Measurements from ENCODE around the gene SOX21. TPM values are rescaled to one million over a fixed set of nuclear protein-coding genes. Genes with fewer than 3 reads are reported as not detected.
A peak's percentile ranks its signal among the peaks of the same experiment; 100 is the strongest.

The SOX21 gene
- polyA plus RNA-seq, 6 donors from 2014 or later, result not detected

DNA sequence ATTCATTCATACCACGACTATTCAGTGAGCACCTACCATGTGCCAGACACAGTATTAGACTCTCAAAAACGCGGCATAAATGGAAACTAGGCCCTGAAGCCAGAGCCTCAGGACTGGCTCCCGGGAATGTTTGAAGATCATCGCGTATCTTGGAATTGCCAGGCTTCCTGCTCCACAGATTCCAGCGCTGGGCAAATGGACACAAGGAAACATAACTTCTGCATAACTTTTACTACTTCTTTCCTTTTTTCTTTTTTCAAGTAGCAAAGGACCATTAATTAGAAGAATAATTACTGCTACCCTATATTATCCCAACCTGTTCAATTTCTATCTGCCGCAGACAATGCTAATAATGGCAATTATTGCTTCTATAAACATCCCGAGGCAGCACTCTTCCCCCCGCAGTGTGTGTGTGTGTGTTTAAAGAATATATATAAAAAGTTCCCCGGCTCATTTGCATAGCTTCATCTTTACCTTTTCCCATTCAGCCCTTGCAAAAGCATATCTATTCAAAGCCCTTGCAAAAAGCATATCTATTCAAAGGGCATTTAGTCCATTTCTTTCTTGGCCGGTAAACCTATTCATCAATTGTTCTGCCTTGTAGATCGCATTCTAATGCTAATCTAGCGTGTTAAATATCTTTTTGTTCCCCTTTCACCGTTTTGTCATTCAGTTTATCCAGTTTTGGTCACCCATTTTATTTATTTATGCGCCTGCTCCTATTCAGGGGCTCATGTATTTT is 6.1 kb downstream of the SOX21 start:
- H3K27ac Mint-ChIP-seq, result peak overlapping the region in 1 of 6 donors; percentile 60
- H3K4me3 Mint-ChIP-seq, result no peak overlapping the region
- DNase-seq, result no peak
- peaks cover 72 to 86% (median 86%) of the 10 kb centered on the region in 3 donors for H3K27me3 Mint-ChIP-seq
- peaks cover 13 to 24% of the 10 kb centered on the region in 2 donors for H3K36me3 Mint-ChIP-seq
- peaks cover 5 to 60% (median 21%) of the 10 kb centered on the region in 7 donors for H3K9me3 Mint-ChIP-seq
- no peak for ATAC-seq (ENCODE audit: low read depth in 2 of 2)
- peaks cover 0 to 20% (median 15%) of the 10 kb centered on the region in 3 donors for H3K4me1 Mint-ChIP-seq

DNA sequence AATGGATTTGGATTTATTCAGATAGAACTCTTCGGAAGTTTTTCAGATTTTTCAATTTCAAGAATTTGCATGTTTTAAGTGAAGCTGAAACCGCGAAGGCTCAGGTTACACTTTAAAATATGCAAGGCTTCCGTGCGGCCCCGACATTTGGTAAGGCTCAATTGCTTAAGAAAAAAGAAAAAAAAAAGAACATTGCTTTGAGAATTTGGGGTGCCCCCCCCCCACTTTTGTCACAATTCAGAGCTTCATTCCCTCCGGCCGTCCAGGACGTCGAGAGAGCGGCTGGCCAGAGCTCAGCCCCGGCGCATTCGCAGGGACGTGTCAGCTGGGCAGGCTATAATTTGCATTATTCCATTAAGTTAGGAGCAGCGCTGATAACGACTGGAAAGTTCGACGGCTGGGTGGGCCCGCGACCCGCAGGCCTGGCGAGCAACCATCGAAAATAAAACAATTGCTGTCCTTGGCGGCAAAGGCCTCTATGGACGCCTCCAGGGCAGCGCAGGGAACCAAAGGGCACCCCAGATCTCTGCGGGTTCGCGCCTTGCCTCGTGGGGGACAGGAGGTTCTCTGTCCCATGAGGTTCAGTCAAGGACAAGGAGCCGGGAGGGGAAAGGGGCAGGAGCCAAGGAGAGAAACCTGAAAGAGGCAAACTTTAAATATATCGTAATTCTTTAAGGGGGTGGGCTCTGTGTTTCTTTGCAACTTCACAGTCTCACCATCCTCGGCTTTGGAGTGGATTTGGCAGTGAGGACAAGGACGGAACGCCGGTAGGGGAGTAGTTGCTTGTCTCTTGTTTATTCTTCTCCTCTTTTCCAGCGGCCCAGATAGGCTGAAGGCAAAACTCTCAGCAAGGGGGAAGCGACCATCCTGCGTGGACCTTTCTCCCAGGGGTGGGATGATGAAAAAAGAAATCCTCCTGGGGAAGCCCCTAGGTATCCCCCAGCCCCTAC is 7.0 kb downstream of the SOX21 start:
- no peak for DNase-seq
- Mint-ChIP-seq H3K4me3 (peak overlapping the region in 1 of 8 donors; percentile 52), H3K36me3 (peaks cover 13 to 30% of the 10 kb centered on the region in 2 donors), H3K27ac (peak overlapping the region in 1 of 6 donors; percentile 20), H3K27me3 (peaks cover 76 to 88% (median 87%) of the 10 kb centered on the region in 3 donors), H3K4me1 (peaks cover 0 to 16% (median 15%) of the 10 kb centered on the region in 3 donors), H3K9me3 (peaks cover 6 to 58% (median 20%) of the 10 kb centered on the region in 7 donors)
- no peak for ATAC-seq (ENCODE audit: low read depth in 2 of 2)

DNA sequence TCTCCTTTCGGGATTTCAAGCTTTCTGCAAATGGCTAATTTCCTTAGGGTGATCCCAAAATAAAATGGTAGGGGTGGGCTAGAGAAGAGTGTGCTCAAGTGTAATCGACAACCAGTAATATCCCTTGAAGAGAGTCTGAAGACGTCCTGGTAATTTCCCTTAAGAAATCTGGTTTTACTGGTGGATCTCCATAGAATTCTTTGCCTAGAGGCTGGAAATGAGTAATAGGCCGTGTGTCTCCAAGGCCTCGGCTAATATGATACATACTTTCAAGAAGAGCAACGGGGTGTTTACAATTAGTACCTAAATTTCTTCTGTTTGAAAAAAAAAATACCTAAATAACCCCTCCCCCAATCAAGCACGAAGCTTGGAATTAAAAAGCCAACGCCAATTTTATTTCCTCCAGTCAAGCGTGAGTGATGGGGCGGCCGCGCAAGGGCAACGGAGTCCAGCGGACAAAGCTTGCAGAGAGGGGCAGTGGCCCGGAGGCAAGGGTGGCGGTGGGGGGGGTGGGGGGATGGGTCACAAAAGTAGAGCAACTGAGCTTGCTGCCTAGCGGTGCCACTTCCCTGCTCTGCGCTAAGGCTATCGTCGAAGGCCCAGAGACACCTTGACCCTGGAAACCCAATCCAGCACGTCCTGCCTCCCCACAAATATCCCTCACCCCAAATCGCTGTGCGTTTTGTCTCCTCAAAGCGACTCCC is 7.8 kb downstream of the SOX21 start:
- peak overlapping the region in 1 of 6 donors; percentile 41 for H3K27ac Mint-ChIP-seq
- peaks cover 13 to 39% of the 10 kb centered on the region in 2 donors for H3K36me3 Mint-ChIP-seq
- H3K9me3 Mint-ChIP-seq, result peaks cover 8 to 49% (median 19%) of the 10 kb centered on the region in 7 donors

DNA sequence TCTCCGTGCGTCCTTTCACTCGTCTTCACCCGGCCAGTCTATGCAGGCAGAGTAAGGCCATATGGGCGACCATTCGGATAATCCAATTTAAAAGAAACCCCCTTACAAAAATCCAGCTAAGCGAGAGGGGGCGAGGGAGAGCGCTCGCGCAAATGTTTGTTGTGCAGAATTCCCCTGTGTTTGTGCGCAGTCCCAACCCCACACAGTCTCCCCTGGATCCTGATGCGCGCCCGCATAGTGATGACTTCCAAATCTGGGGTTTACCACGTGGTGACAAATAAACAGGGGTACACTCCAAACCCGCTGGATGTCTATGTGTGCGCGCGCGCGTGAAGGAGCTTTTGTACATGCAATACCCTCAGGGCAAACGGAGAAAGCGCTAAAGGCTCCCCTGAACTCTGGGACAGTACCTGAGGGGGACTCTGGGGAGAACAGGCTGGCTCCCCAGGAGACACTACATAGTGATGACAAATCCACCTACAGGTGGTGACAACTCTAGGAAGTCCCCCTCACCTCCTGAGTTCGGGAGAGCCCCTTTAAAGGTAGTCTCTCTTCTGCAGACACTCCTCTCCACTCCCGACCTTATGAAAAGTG is 8.5 kb downstream of the SOX21 start:
- Mint-ChIP-seq H3K36me3 (peaks cover 13 to 40% of the 10 kb centered on the region in 2 donors), H3K4me3 (peak overlapping the region in 1 of 8 donors; percentile 23), H3K27me3 (peaks cover 76 to 94% (median 88%) of the 10 kb centered on the region in 3 donors), H3K4me1 (peaks cover 0 to 15% (median 15%) of the 10 kb centered on the region in 3 donors), H3K27ac (peak overlapping the region in 3 of 6 donors; percentile 41 to 81 (median 58)), H3K9me3 (peaks cover 8 to 43% (median 17%) of the 10 kb centered on the region in 7 donors)
- no peak for DNase-seq
- ATAC-seq (ENCODE audit: low read depth in 2 of 2), result no peak

More for the DNA sequence above, 7.8 kb downstream of the SOX21 start:
- Mint-ChIP-seq H3K27me3 (peaks cover 81 to 93% (median 92%) of the 10 kb centered on the region in 3 donors), H3K4me1 (peaks cover 0 to 15% (median 15%) of the 10 kb centered on the region in 3 donors), H3K4me3 (peak overlapping the region in 1 of 8 donors; percentile 52)
- ATAC-seq (ENCODE audit: low read depth in 2 of 2) (no peak), DNase-seq (no peak)

DNA sequence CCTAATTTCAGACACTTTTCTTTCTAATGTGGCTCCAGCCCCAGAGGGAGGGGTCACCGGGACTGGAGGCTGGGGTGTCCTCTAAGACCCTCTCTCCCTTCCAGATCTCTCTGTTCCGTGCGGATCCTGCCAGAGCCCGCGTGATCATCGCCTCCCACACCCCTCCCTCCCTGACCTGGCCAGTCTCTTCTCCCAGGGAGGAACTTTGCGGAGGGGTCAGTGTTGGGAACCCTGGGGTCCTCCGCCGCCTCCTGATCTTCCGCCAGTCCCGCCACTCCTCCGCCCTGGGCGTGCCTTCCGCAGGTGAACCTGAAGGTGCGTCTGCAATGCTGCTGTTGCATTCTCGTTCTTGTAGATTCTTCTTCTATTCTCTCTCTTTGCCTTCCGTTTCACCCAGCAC is 9.1 kb downstream of the SOX21 start:
- H3K4me3 Mint-ChIP-seq, result peak overlapping the region in 1 of 8 donors; percentile 23
- DNase-seq, result no peak
- peaks cover 75 to 94% (median 88%) of the 10 kb centered on the region in 3 donors for H3K27me3 Mint-ChIP-seq
- H3K27ac Mint-ChIP-seq, result peak overlapping the region in 3 of 6 donors; percentile 4 to 81 (median 58)
- peaks cover 13 to 40% of the 10 kb centered on the region in 2 donors for H3K36me3 Mint-ChIP-seq
- ATAC-seq (ENCODE audit: low read depth in 2 of 2), result no peak
- H3K9me3 Mint-ChIP-seq, result peaks cover 12 to 42% (median 17%) of the 10 kb centered on the region in 7 donors
- H3K4me1 Mint-ChIP-seq, result peaks cover 0 to 15% (median 13%) of the 10 kb centered on the region in 3 donors

DNA sequence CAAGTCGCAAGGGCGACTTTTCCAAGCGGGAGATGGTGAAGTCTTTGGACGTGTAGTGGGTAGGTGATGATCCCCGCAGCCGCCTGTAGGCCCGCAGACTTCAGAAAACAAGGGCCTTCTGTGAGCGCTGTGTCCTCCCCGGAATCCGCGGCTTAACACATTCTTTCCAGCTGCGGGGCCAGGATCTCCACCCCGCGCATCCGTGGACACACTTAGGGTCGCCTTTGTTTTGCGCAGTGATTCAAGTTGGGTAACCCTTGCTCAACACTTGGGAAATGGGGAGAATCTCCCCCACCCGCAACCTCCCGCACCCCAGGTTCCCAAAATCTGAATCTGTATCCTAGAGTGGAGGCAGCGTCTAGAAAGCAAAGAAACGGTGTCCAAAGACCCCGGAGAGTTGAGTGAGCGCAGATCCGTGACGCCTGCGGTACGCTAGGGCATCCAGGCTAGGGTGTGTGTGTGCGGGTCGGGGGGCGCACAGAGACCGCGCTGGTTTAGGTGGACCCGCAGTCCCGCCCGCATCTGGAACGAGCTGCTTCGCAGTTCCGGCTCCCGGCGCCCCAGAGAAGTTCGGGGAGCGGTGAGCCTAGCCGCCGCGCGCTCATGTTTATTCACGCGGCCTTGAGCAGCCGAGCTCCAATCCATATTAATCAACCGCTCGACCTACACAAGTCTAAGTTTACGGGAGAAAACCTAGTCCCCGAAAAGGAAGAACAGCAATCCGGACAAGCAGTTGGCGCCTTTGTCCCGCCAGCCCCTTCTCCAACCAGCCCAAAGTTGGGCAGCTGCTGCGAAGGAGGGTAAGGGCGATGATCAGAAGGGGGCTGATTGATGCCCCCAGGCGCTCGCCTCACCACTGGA is 9.9 kb downstream of the SOX21 start:
- ATAC-seq (ENCODE audit: low read depth in 2 of 2), result no peak
- Mint-ChIP-seq H3K27me3 (peaks cover 73 to 91% (median 88%) of the 10 kb centered on the region in 3 donors), H3K4me1 (peaks cover 0 to 9% (median 6%) of the 10 kb centered on the region in 3 donors), H3K27ac (peak overlapping the region in 1 of 6 donors; percentile 81), H3K4me3 (peak overlapping the region in 1 of 8 donors; percentile 47), H3K36me3 (peaks cover 13 to 32% of the 10 kb centered on the region in 2 donors), H3K9me3 (peaks cover 11 to 41% (median 17%) of the 10 kb centered on the region in 7 donors)
- no peak for DNase-seq

DNA sequence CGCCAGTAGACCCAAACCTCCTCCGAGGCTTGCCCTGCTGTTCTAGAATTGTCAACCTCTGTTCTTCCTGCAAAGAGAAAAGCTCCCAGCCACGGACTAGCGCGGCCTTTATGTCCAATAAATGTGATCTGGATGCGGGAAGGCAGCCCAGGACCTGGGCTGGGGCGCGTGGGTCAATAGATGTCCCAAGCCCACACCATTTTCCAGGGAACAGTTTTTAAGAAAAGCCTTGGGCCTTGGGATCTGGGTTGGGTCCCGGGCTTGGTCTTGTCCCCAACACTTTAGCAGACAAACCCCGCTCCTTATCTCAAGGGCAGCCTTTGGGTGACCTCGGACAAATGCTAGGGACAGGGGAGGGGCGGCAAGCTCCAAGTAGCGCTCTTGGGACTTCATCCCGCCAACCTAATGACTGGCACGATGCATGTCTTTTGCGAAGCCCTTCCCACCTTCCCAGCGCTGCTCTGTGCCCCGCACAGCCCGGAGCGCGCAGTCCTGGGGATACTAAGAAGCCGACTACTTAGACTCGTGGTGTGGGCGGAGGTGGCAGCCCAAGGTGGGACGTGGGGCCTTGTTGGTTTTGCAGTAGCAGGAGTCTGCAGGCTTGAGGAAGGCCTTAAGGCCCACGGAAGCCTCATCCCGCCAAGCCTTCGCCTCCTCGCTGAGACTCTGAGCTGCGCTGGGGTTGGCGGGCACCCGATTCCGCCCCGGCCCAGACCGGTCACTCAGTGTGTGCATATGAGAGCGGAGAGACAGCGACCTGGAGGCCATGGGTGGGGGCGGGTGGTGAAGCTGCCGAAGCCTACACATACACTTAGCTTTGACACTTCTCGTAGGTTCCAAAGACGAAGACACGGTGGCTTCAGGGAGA is 10.8 kb downstream of the SOX21 start:
- Mint-ChIP-seq H3K36me3 (peaks cover 11 to 31% of the 10 kb centered on the region in 2 donors), H3K27me3 (peaks cover 74 to 90% (median 87%) of the 10 kb centered on the region in 3 donors), H3K27ac (peak overlapping the region in 1 of 6 donors; percentile 81), H3K9me3 (peaks cover 14 to 42% (median 21%) of the 10 kb centered on the region in 7 donors), H3K4me3 (peak overlapping the region in 1 of 8 donors; percentile 1), H3K4me1 (peaks cover 0 to 6% (median 5%) of the 10 kb centered on the region in 3 donors)
- DNase-seq (no peak), ATAC-seq (ENCODE audit: low read depth in 2 of 2) (no peak)

DNA sequence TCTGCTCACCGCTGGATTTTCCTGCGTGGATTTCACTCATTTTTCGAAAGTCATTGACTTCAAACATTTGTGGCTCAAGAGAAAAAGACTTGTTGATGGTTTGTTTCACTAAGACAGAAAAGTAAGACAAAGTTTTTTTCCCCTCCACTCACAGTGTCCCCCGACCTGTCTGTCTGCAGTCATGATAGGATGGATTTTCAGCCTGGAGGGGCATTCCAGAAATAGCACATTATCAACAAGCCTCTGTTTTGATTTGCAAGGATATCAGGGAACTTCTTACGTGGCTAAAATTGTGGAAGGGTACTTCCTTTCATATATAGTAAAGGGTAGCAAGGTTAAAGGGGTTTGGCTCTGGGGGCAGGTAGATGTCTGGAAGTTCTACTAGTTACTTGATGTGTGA is 11.8 kb downstream of the SOX21 start:
- Mint-ChIP-seq H3K27ac (peak overlapping the region in 1 of 6 donors; percentile 78), H3K4me1 (peaks cover 0 to 6% (median 3%) of the 10 kb centered on the region in 3 donors), H3K36me3 (peaks cover 6 to 31% of the 10 kb centered on the region in 2 donors), H3K27me3 (peaks cover 67 to 88% (median 77%) of the 10 kb centered on the region in 3 donors), H3K4me3 (no peak overlapping the region), H3K9me3 (peaks cover 12 to 32% (median 17%) of the 10 kb centered on the region in 7 donors)
- no peak for DNase-seq
- ATAC-seq (ENCODE audit: low read depth in 2 of 2), result no peak

DNA sequence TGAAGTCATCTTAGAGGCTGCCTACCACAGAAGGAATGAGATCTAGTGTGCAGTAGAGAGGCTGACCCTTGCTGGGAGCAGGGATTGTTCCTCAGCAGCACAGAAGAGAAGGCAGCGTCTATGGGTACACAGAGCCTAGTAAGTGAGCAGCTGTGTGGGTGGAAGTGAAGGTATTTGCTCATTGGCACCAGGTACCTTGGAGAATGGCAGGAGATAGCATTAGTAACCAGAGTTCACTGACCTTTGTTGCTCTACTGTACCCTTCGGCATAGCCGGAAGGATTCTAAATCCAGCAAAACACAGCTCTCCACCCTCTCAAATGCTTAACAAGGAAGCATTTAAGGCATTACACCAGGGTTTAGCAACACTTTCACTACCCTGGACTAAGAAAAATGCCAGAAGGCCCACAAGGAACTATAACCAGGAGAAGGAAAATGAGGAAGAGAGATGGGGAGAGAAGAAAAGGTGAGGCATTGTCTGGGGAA is 12.3 kb downstream of the SOX21 start:
- H3K9me3 Mint-ChIP-seq, result peaks cover 12 to 29% (median 17%) of the 10 kb centered on the region in 7 donors
- peaks cover 63 to 84% (median 73%) of the 10 kb centered on the region in 3 donors for H3K27me3 Mint-ChIP-seq
- H3K4me3 Mint-ChIP-seq, result no peak overlapping the region
- peaks cover 0 to 6% (median 2%) of the 10 kb centered on the region in 3 donors for H3K4me1 Mint-ChIP-seq
- ATAC-seq (ENCODE audit: low read depth in 2 of 2) (no peak), DNase-seq (no peak)
- H3K36me3 Mint-ChIP-seq, result peaks cover 6 to 31% of the 10 kb centered on the region in 2 donors
- no peak overlapping the region for H3K27ac Mint-ChIP-seq

DNA sequence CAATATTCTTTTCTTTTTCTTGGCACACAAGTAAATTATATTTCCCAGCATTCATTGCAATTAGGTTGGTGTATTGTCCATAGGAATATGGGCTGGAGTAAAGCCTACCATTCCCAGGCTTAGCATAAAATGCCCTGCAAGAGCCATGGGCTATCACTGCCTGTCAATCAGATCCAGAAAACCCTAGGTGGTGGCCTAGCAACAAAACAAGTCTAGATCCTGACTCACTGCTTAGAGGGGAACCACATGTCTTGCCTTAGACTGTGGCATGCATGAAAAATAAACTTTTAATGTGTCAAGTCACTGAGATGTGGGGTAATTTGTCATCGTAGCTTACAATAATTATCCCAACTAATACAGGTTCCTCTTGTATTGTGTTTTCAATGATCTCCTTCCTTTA is 16.2 kb downstream of the SOX21 start:
- no peaks in the 10 kb centered on the region for H3K4me1 Mint-ChIP-seq
- H3K27ac Mint-ChIP-seq, result no peak overlapping the region
- H3K36me3 Mint-ChIP-seq, result peaks cover 0 to 16% of the 10 kb centered on the region in 2 donors
- no peak overlapping the region for H3K4me3 Mint-ChIP-seq
- H3K27me3 Mint-ChIP-seq, result peaks cover 50 to 73% (median 58%) of the 10 kb centered on the region in 3 donors
- no peak for ATAC-seq (ENCODE audit: low read depth in 2 of 2)
- no peak for DNase-seq
- peaks cover 8 to 17% (median 12%) of the 10 kb centered on the region in 7 donors for H3K9me3 Mint-ChIP-seq

DNA sequence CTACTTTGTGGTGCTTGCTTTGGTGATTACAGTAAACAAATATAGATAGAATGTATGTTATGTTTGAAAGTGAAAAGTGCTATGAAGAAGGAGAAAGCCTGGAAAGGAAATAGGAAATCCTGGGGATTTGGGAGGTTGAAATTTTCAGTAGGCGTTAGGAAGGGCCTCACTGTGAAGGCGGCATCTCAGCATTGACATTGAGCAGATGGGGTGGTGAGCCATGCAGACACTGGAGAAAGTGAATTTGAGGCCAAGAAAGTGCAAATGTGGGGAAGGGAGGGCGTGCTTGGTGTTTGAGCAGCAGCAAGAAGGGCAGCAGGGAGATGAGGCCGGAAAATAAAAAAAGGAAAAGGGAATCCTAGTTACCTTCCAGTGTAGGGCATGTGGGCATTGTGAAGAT is 20.3 kb downstream of the SOX21 start:
- Mint-ChIP-seq H3K4me1 (no peaks in the 10 kb centered on the region), H3K27me3 (peaks cover 23 to 47% (median 37%) of the 10 kb centered on the region in 3 donors), H3K36me3 (no peaks in the 10 kb centered on the region), H3K9me3 (peaks cover 0 to 5% (median 2%) of the 10 kb centered on the region in 7 donors), H3K4me3 (no peak overlapping the region), H3K27ac (no peak overlapping the region)
- ATAC-seq (ENCODE audit: low read depth in 2 of 2), result no peak
- no peak for DNase-seq
